Gastroesophageal sphincter (tissue), 4 donors: Measurements from ENCODE around the gene TMED10. TPM values are rescaled to one million over a fixed set of nuclear protein-coding genes. Genes with fewer than 3 reads are reported as not detected.

ENCODE experiments used
- ATAC-seq: fragments of 150-250 bp; one replicate; pipeline ENCODE4 v1.9.1; 2016; ENCODE audit warnings: mild to moderate bottlenecking, moderate library complexity
- H3K27ac ChIP-seq, 4 donors: fragments of 200-600 bp; sonication (generic) in 3 of 4; 1 replicate in 3 of 4; 2 replicates in 1 of 4; pipeline ENCODE4 v1.5.1; 2016 to 2019
- H3K27me3 ChIP-seq: fragments of 200-600 bp; sonication (generic); one replicate; pipeline ENCODE4 v1.5.1; 2019
- H3K36me3 ChIP-seq, 2 donors: fragments of 200-600 bp; sonication (generic); one replicate each; pipeline ENCODE4 v1.5.1; 2019; ENCODE audit warnings: control low read depth in 1 of 2
- H3K4me1 ChIP-seq, 3 donors: fragments of 200-600 bp; sonication (generic); 1 replicate in 2 of 3; 2 replicates in 1 of 3; pipeline ENCODE4 v1.5.1; 2016 to 2019; ENCODE audit warnings: control low read depth in 2 of 3
- H3K4me3 ChIP-seq, 2 donors: fragments of 200-600 bp; sonication (generic); one replicate each; pipeline ENCODE4 v1.5.1; 2019; ENCODE audit warnings: mild to moderate bottlenecking in 1 of 2, moderate library complexity in 1 of 2
- H3K9me3 ChIP-seq, 3 donors: fragments of 200-600 bp; sonication (generic); one replicate each; pipeline ENCODE4 v1.5.1; 2017 to 2019; ENCODE audit warnings: control low read depth in 2 of 3
- EP300 ChIP-seq: sonication (generic); formaldehyde crosslinking; IDR thresholded peaks from one replicate; pipeline ENCODE4 v1.6.1; 2017; ENCODE audit warnings: antibody characterized with exemption, mild to moderate bottlenecking
- POLR2A ChIP-seq, 2 donors: fragments of 450-650 bp; IDR thresholded peaks; one replicate each; pipeline ENCODE4 v1.6.1; 2017; ENCODE audit warnings: antibody characterized with exemption in 2 of 2, mild to moderate bottlenecking in 2 of 2, moderate library complexity in 1 of 2
- POLR2AphosphoS5 ChIP-seq: sonication (generic); formaldehyde crosslinking; IDR thresholded peaks from one replicate; pipeline ENCODE4 v1.6.1; 2017; ENCODE audit warnings: antibody characterized with exemption
- WGBS, 2 donors: methylation state at CpG; one replicate each; pipeline ENCODE4 v1.1.5; 2018; ENCODE audit warnings: low coverage in 1 of 2; 5-methylcytosine and 5-hydroxymethylcytosine counted together
- total RNA-seq, 4 donors: library from RNA; depleted of rRNA; stranded (reverse); fragments of >200 nt; gene quantifications; one replicate each; pipeline ENCODE4 v1.1.0, GENCODE V29; 2016
- TF ChIP-seq, protein P1 (sequence below), 4 experiments: fragments of 200-600 bp in 2 of 4; fragments of 450-650 bp in 2 of 4; sonication (generic) in 1 of 4; IDR thresholded peaks; one replicate each; pipeline ENCODE4 v1.5.1; 2017 to 2019; ENCODE audit warnings: antibody characterized with exemption in 4 of 4, mild to moderate bottlenecking in 2 of 4, moderate library complexity in 2 of 4

TMED10 gene
- total RNA-seq, 4 donors from 2014 or later, result 140 to 241 (median 162) TPM

DNA sequence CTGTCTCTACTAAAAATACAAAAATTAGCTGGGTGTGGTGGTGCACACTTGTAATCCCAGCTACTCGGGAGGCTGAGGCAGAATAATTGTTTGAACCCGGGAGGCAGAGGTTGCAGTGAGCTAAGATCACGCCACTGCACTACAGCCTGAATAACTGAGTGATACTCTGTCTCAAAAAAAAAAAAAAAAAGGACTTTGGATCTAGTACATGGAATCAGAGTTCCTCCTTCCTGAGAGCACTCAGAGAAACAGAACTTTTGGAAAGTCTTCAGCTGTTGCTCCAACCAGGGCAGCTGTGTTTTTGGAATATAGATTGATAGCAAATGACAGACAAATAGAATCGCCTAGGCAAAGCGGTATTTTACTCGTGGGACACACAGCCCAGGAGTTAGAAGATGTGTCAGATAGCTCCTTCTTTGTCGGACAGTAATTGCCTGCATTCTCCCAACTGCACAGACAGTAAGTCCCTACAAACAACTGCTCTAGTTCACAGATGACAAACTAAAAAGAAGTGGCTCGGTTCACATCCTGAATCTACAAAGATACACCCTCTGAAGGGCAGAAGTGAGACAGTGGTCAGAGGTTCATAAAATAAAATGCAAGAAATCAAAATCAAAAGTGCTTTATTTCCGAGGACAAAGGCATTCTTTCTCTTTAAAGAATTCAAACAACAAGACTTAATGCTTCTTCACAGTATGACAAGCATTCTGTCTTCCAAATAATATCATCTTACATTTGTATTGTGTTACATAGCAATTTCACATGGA is 32.5 kb downstream of the TMED10 start:
- WGBS, 2 donors, result 63 to 71% methylated on average over 9 of the region's 9 CpGs
- Histone ChIP-seq H3K27me3 (no peaks in the 10 kb centered on the region), H3K27ac (peak overlapping the region in 2 of 4 donors; percentile 81 to 82), H3K4me1 (peaks cover 0 to 74% (median 7%) of the 10 kb centered on the region in 3 donors), H3K9me3 (no peaks in the 10 kb centered on the region), H3K4me3 (no peak overlapping the region), H3K36me3 (peaks cover 0 to 13% of the 10 kb centered on the region in 2 donors)
- ATAC-seq, result no peak
- no peak for TF ChIP-seq EP300
- TF ChIP-seq POLR2A (IDR thresholded peaks at IDR 0.05), result no peak
- TF ChIP-seq POLR2AphosphoS5, result no peak
- TF ChIP-seq, protein P1, sequence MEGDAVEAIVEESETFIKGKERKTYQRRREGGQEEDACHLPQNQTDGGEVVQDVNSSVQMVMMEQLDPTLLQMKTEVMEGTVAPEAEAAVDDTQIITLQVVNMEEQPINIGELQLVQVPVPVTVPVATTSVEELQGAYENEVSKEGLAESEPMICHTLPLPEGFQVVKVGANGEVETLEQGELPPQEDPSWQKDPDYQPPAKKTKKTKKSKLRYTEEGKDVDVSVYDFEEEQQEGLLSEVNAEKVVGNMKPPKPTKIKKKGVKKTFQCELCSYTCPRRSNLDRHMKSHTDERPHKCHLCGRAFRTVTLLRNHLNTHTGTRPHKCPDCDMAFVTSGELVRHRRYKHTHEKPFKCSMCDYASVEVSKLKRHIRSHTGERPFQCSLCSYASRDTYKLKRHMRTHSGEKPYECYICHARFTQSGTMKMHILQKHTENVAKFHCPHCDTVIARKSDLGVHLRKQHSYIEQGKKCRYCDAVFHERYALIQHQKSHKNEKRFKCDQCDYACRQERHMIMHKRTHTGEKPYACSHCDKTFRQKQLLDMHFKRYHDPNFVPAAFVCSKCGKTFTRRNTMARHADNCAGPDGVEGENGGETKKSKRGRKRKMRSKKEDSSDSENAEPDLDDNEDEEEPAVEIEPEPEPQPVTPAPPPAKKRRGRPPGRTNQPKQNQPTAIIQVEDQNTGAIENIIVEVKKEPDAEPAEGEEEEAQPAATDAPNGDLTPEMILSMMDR (IDR thresholded peaks at IDR 0.05), result no peak

DNA sequence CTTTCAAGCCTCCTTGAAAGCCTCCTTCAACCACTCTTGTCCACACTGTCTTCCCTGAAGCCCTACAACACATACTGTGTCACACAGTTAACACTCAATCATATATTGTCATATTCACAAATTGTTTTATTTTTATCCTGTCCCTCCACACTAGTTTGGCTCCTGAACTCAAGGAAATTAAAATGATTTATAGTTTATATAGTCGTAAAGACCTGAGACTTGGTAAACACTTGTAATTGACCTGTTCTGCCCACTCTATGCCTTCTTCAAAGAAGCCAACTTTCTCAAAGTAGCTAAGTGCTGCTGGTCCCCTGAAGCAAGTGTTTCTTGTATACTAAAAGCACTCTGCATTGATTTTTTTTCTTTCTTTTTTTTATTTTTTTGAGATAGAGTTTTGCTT is 33.9 kb downstream of the TMED10 start:
- Histone ChIP-seq H3K9me3 (no peaks in the 10 kb centered on the region), H3K4me1 (peaks cover 5 to 73% (median 9%) of the 10 kb centered on the region in 3 donors), H3K36me3 (peaks cover 0 to 13% of the 10 kb centered on the region in 2 donors), H3K27ac (peak overlapping the region in 2 of 4 donors; percentile 55 to 82), H3K4me3 (no peak overlapping the region), H3K27me3 (no peaks in the 10 kb centered on the region)
- TF ChIP-seq, protein P1 (IDR thresholded peaks at IDR 0.05), result no peak
- TF ChIP-seq POLR2A (IDR thresholded peaks at IDR 0.05), result no peak
- no peak for TF ChIP-seq POLR2AphosphoS5
- TF ChIP-seq EP300, result no peak
- WGBS, 2 donors, result 14 to 33% methylated on average over 1 of the region's 1 CpG
- no peak for ATAC-seq

DNA sequence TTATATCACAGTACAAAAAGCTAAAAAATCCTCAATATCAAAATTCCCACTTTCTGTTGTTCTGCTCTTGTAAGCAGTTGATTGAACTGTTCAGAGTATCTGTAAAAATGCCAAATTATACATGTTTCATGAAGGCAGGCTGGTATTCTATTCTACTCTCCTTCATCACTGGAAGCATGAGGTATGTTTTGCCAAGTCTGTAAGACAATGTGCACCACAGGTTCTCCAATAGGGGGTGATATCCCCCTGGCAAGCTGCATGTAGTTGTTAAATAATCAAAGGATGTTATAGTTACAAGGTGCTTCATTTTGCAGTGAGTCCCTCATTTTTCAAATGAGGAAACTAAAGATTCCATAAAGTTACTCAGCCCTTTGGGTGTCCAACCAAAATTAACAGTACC is 34.4 kb downstream of the TMED10 start:
- Histone ChIP-seq H3K9me3 (no peaks in the 10 kb centered on the region), H3K27me3 (no peaks in the 10 kb centered on the region), H3K27ac (peak overlapping the region in 2 of 4 donors; percentile 55 to 82), H3K4me1 (peaks cover 5 to 68% (median 5%) of the 10 kb centered on the region in 3 donors), H3K4me3 (no peak overlapping the region), H3K36me3 (peaks cover 0 to 10% of the 10 kb centered on the region in 2 donors)
- no peak for ATAC-seq
- TF ChIP-seq, protein P1 (IDR thresholded peaks at IDR 0.05), result peak; percentile 13 to 46 (median 20)
- no peak for TF ChIP-seq POLR2A (IDR thresholded peaks at IDR 0.05)

DNA sequence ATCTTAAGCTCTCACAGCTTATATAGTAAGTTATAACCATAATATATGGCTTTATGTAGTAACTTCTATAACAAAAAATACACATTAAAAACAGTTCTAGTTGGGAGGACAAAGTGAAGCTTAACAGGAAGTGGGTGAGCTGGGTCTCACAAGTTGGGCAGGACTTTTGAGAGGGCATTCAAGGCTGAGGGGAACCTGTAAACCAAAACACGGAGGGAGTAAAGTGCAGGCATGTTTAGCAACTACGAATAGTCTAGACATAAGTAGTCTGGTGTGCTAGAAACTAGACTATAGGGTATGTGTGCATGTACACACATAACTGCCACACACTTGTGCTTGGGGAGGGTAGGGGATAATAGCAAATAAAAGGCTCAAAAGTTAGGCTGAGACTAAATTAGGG is 35.4 kb downstream of the TMED10 start:
- WGBS, 2 donors, result 65 to 78% methylated on average over 1 to 2 of the region's 2 CpGs
- Histone ChIP-seq H3K36me3 (peaks cover 0 to 9% of the 10 kb centered on the region in 2 donors), H3K27ac (no peak overlapping the region), H3K4me3 (no peak overlapping the region), H3K9me3 (no peaks in the 10 kb centered on the region), H3K27me3 (no peaks in the 10 kb centered on the region), H3K4me1 (peaks cover 5 to 59% (median 5%) of the 10 kb centered on the region in 3 donors)
- TF ChIP-seq POLR2AphosphoS5 (no peak), EP300 (no peak), POLR2A (IDR thresholded peaks at IDR 0.05) (no peak)
- TF ChIP-seq, protein P1 (IDR thresholded peaks at IDR 0.05), result no peak
- ATAC-seq, result no peak

DNA sequence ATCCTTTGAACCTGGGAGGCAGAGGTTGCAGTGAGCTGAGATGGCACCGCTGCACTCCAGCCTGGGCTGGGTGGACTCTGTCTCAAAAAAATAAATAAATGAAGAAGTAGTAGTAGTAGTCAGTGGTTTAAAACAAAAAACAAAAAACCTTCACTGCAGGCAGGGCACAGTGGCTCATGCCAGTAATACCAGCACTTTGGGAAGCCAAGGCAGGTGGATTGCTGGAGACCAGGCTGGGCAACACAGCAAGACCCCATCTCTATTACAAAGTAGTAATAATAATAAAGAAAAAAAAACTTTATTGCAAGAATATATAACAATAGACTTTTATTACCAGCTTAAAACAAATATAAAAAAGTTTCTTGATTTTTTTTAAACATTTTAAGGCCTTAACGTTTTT is 35.8 kb downstream of the TMED10 start:
- Histone ChIP-seq H3K27me3 (no peaks in the 10 kb centered on the region), H3K36me3 (peaks cover 0 to 13% of the 10 kb centered on the region in 2 donors), H3K9me3 (no peaks in the 10 kb centered on the region), H3K27ac (no peak overlapping the region), H3K4me1 (peaks cover 5 to 55% (median 5%) of the 10 kb centered on the region in 3 donors), H3K4me3 (no peak overlapping the region)
- ATAC-seq, result no peak
- TF ChIP-seq POLR2A (IDR thresholded peaks at IDR 0.05) (no peak), POLR2AphosphoS5 (no peak)
- TF ChIP-seq, protein P1 (IDR thresholded peaks at IDR 0.05), result no peak
- WGBS, 2 donors, result 72 to 89% methylated on average over 2 of the region's 2 CpGs
